Vagina (tissue), 2 donors: ENCODE results near the gene ULK4. TPM values are rescaled to one million over a fixed set of nuclear protein-coding genes. Genes with fewer than 3 reads are reported as not detected.
"Not testable (repeated sequence)": the region's sequence is repeated elsewhere in the genome, so short reads cannot be mapped to it uniquely, and the experiment has no call there.

Experiments used
- DNase-seq, 2 donors: peaks; one replicate each; pipeline ENCODE4 v3.0.0-alpha.2; 2017; ENCODE audit errors: extremely low spot score in 2 of 2
- H3K27ac ChIP-seq: fragments of 200-600 bp; sonication (generic); one replicate; pipeline ENCODE4 v1.5.1; 2019
- H3K27me3 ChIP-seq: fragments of 200-600 bp; sonication (generic); one replicate; pipeline ENCODE4 v1.5.1; 2019
- H3K36me3 ChIP-seq, 2 donors: fragments of 200-600 bp; sonication (generic); one replicate each; pipeline ENCODE4 v1.5.1; 2017 to 2019
- H3K4me1 ChIP-seq: fragments of 200-600 bp; sonication (generic); one replicate; pipeline ENCODE4 v1.5.1; 2019
- H3K4me3 ChIP-seq, 2 donors: fragments of 200-600 bp; sonication (generic); 1 replicate in 1 of 2; 2 replicates in 1 of 2; pipeline ENCODE4 v1.5.1; 2016 to 2019
- H3K9me3 ChIP-seq: fragments of 200-600 bp; sonication (generic); one replicate; pipeline ENCODE4 v1.5.1; 2019
- CTCF ChIP-seq, 3 experiments: fragments of 450-650 bp in 2 of 3; fragments of 200-600 bp in 1 of 3; sonication (generic) in 1 of 3; IDR thresholded peaks; one replicate each; pipeline ENCODE4 v1.5.1; 2017 to 2019; ENCODE audit warnings: antibody characterized with exemption in 3 of 3, mild to moderate bottlenecking in 2 of 3, moderate library complexity in 2 of 3
- POLR2A ChIP-seq, 2 donors: fragments of 450-650 bp; IDR thresholded peaks; one replicate each; pipeline ENCODE4 v1.6.1; 2017; ENCODE audit warnings: antibody characterized with exemption in 2 of 2, mild to moderate bottlenecking in 2 of 2, moderate library complexity in 2 of 2
- POLR2AphosphoS5 ChIP-seq, 2 donors: sonication (generic); formaldehyde crosslinking; IDR thresholded peaks; one replicate each; pipeline ENCODE4 v1.9.0; 2017; ENCODE audit warnings: antibody characterized with exemption in 2 of 2, mild to moderate bottlenecking in 2 of 2, low read depth in 1 of 2; ENCODE audit not compliant: insufficient read depth in 1 of 2
- intact Hi-C: fragments of 100-400 bp; cut with DNase I; formaldehyde crosslinking; loops from one replicate; pipeline ENCODE4 v1.15.1; 2023
- total RNA-seq: library from RNA; depleted of rRNA; stranded (reverse); fragments of >200 nt; gene quantifications from one replicate; pipeline ENCODE4 v1.2.3, GENCODE V29; 2016

The ULK4 gene
- total RNA-seq, 1 donor from 2014 or later = 24.1 TPM

- Histone ChIP-seq H3K9me3 (no peaks in the 10 kb centered on the region), H3K4me3 (no peak overlapping the region), H3K27me3 (no peaks in the 10 kb centered on the region), H3K27ac (no peak overlapping the region), H3K36me3 (no peaks in the 10 kb centered on the region), H3K4me1 (no peaks in the 10 kb centered on the region)
- intact Hi-C loops = no loop called here
- no peak for DNase-seq
- TF ChIP-seq CTCF (IDR thresholded peaks at IDR 0.05) = no peak
Measured at GRCh38 chr3:41989518-41989917, 27.6 kb upstream of the ULK4 start.

GRCh38 chr3:41987627-41988026, 25.7 kb upstream of the ULK4 start:
- H3K4me3 ChIP-seq = no peak overlapping the region
- TF ChIP-seq POLR2A (IDR thresholded peaks at IDR 0.05) (no peak), POLR2AphosphoS5 (IDR thresholded peaks at IDR 0.05; ENCODE audit: insufficient read depth in 1 of 2, low read depth in 1 of 2) (no peak), CTCF (IDR thresholded peaks at IDR 0.05) (no peak)
- no peaks in the 10 kb centered on the region for H3K27me3 ChIP-seq
- no peak overlapping the region for H3K27ac ChIP-seq
- no peaks in the 10 kb centered on the region for H3K36me3 ChIP-seq
- no peaks in the 10 kb centered on the region for H3K4me1 ChIP-seq
- no peaks in the 10 kb centered on the region for H3K9me3 ChIP-seq
- DNase-seq = no peak
- intact Hi-C loops = no loop called here

- Histone ChIP-seq H3K9me3 (no peaks in the 10 kb centered on the region), H3K4me3 (no peak overlapping the region), H3K27ac (no peak overlapping the region), H3K36me3 (no peaks in the 10 kb centered on the region), H3K4me1 (no peaks in the 10 kb centered on the region), H3K27me3 (no peaks in the 10 kb centered on the region)
- intact Hi-C loops = no loop called here
- TF ChIP-seq CTCF (IDR thresholded peaks at IDR 0.05) (no peak), POLR2A (IDR thresholded peaks at IDR 0.05) (no peak), POLR2AphosphoS5 (IDR thresholded peaks at IDR 0.05; ENCODE audit: insufficient read depth in 1 of 2, low read depth in 1 of 2) (no peak)
- no peak for DNase-seq
Measured at GRCh38 chr3:41986561-41986960, 24.7 kb upstream of the ULK4 start.

DNA sequence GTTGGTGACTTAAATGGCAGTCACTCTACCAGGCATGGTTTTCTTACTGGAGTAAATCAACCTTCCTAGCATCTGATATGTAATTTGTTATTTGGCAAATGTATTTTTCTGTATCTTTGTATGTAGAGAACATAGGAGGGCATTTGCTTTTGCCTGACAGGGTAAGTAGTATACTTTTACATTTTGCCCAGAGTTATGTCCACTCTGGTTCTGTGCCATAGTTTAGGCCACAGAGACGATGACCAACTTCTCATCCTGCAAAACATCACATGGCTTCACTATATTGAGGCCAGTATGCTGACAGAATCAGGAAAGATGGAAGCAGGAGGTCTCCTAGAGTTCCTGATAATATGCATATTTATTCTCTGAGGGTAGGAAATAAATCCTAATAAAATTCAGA, 23.1 kb upstream of the ULK4 start:
- TF ChIP-seq CTCF (IDR thresholded peaks at IDR 0.05) (no peak), POLR2A (IDR thresholded peaks at IDR 0.05) (no peak)
- no peaks in the 10 kb centered on the region for H3K4me1 ChIP-seq
- no peak overlapping the region for H3K4me3 ChIP-seq
- no peaks in the 10 kb centered on the region for H3K27me3 ChIP-seq
- no peak for DNase-seq
- H3K9me3 ChIP-seq = no peaks in the 10 kb centered on the region
- H3K27ac ChIP-seq = no peak overlapping the region
- intact Hi-C loops = no loop called here
- no peaks in the 10 kb centered on the region for H3K36me3 ChIP-seq

DNA sequence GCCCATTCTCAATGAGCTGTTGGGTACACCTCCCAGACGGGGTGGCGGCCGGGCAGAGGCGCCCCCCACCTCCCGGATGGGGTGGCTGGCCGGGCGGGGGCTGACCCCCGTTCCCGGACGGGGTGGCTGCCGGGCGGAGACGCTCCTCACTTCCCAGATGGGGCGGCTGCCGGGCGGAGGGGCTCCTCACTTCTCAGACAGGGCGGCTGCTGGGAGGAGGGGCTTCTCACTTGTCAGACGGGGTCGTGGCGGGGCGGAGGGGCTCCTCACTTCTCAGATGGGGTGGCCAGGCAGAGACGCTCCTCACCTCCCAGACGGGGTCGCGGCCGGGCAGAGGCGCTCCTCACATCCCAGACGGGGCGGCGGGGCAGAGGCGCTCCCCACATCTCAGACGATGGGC, 21.2 kb upstream of the ULK4 start:
- H3K27ac ChIP-seq, intact Hi-C loops, DNase-seq, H3K27me3 ChIP-seq, H3K4me1 ChIP-seq, H3K36me3 ChIP-seq, H3K9me3 ChIP-seq, H3K4me3 ChIP-seq: not testable (repeated sequence)

- H3K9me3 ChIP-seq, intact Hi-C loops, DNase-seq: not testable (repeated sequence)
Measured at GRCh38 chr3:41977401-41977800, 15.5 kb upstream of the ULK4 start.

More at GRCh38 chr3:41977401-41977800, 15.5 kb upstream of the ULK4 start:
- H3K36me3 ChIP-seq, H3K27ac ChIP-seq, H3K4me1 ChIP-seq, H3K4me3 ChIP-seq, H3K27me3 ChIP-seq: not testable (repeated sequence)
